Natural killer cell (primary cell): Measurements from ENCODE around the gene LRP3. TPM values are rescaled to one million over a fixed set of nuclear protein-coding genes. Genes with fewer than 3 reads are reported as not detected.
"Not testable (repeated sequence)": the region's sequence is repeated elsewhere in the genome, so short reads cannot be mapped to it uniquely, and the experiment has no call there.

Experiments
- ATAC-seq, 3 donors: fragments of 150-1000 bp in 2 of 3; fragments of 200-7000 bp in 1 of 3; cut with Tn5 transposase; 1 replicate in 1 of 3; 2 replicates in 2 of 3; pipeline ENCODE4 v1.10.0; 2021; ENCODE audit warnings: mild to moderate bottlenecking in 2 of 3, moderate library complexity in 2 of 3
- DNase-seq, 2 donors: peaks; one replicate each; pipeline versions ENCODE4 v3.0.0 to v3.0.0-alpha.2; 2013 to 2021; ENCODE audit warnings: mixed read lengths in 1 of 2
- H3K27ac ChIP-seq: one replicate; pipeline ENCODE4 v1.5.1; 2013; ENCODE audit warnings: mild to moderate bottlenecking, low read length
- H3K27me3 ChIP-seq: one replicate; pipeline ENCODE4 v1.6.1; 2013; ENCODE audit warnings: low read length; ENCODE audit not compliant: control insufficient read depth, insufficient read depth
- H3K36me3 ChIP-seq: one replicate; pipeline ENCODE4 v1.6.1; 2013; ENCODE audit warnings: low read length; ENCODE audit not compliant: control insufficient read depth, insufficient read depth
- H3K4me1 ChIP-seq: one replicate; pipeline ENCODE4 v1.6.1; 2013; ENCODE audit warnings: low read length; ENCODE audit not compliant: control insufficient read depth, insufficient read depth
- H3K4me3 ChIP-seq: one replicate; pipeline ENCODE4 v1.5.1; 2013; ENCODE audit warnings: low read length
- H3K9me3 ChIP-seq: one replicate; pipeline ENCODE4 v1.6.1; 2013; ENCODE audit warnings: low read length; ENCODE audit not compliant: control insufficient read depth, insufficient read depth
- H3K27ac Mint-ChIP-seq, 2 donors: one replicate each; pipeline ENCODE4 v1.8.0; 2022; ENCODE audit warnings: mild to moderate bottlenecking in 2 of 2, mixed read lengths in 2 of 2, moderate library complexity in 1 of 2
- H3K27me3 Mint-ChIP-seq, 2 donors: one replicate each; pipeline ENCODE4 v1.8.0; 2022; ENCODE audit warnings: low read depth in 2 of 2, mixed read lengths in 2 of 2
- H3K36me3 Mint-ChIP-seq: one replicate; pipeline ENCODE4 v1.8.0; 2022; ENCODE audit warnings: mixed read lengths
- H3K4me1 Mint-ChIP-seq, 2 donors: one replicate each; pipeline ENCODE4 v1.8.0; 2022; ENCODE audit warnings: mixed read lengths in 2 of 2
- H3K4me3 Mint-ChIP-seq: one replicate; pipeline ENCODE4 v1.8.0; 2022; ENCODE audit warnings: mild to moderate bottlenecking, moderate library complexity, mixed read lengths
- H3K9me3 Mint-ChIP-seq, 2 donors: one replicate each; pipeline ENCODE4 v1.8.0; 2022; ENCODE audit warnings: mixed read lengths in 2 of 2
- WGBS: methylation state at CpG from one replicate; pipeline ENCODE4 v1.1.7; 2013; ENCODE audit warnings: missing lambda C conversion rate; ENCODE audit not compliant: insufficient coverage; 5-methylcytosine and 5-hydroxymethylcytosine counted together
- intact Hi-C: fragments of 100-400 bp; cut with micrococcal nuclease; formaldehyde crosslinking; loops from one replicate; pipeline ENCODE4 v1.14.2; 2022
- total RNA-seq, 4 donors: library from RNA; stranded (reverse); fragments of 120-200 nt in 1 of 4; gene quantifications; one replicate each; pipeline versions ENCODE4 v1.2.3 to v1.2.4, GENCODE V29; 2013 to 2022
- TF ChIP-seq, protein P1 (sequence below): fragments of 200-600 bp; IDR thresholded peaks from one replicate; pipeline ENCODE4 v1.8.0; 2022; ENCODE audit warnings: antibody characterized with exemption

The LRP3 gene
- total RNA-seq, 3 donors from 2014 or later (not counting 1 experiment from before 2014, with no cell fraction given): 0.33 to 0.38 TPM; not detected in 1

DNA sequence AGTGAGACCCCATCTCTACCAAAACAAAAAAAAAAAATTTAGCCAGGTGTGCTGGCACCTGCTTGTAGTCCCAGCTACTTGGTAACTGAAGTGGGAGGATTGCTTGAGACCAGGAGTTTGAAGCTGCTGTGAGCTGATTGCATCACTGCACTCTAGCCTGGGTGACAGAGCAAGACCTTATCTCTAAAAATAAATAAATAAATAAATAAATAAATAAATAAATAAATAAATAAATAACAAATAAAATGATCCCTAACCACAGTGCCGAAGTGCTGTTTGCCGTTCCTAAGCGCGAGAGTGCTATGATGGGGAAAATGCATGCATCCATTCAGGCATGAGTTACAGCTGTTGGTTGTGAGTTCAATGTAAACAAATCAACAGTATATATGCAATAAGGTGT lies 35.0 kb upstream of the LRP3 start:
- Histone ChIP-seq H3K9me3 (no peaks in the 10 kb centered on the region), H3K36me3 (no peaks in the 10 kb centered on the region), H3K27me3 (no peaks in the 10 kb centered on the region), H3K4me3 (no peak overlapping the region), H3K27ac (no peak overlapping the region), H3K4me1 (peaks cover 45% of the 10 kb centered on the region)
- DNase-seq (no peak), ATAC-seq (no peak)
- Mint-ChIP-seq H3K9me3 (no peaks in the 10 kb centered on the region), H3K27ac (peak overlapping the region in 1 of 2 donors; percentile 86), H3K36me3 (no peaks in the 10 kb centered on the region), H3K4me3 (no peak overlapping the region), H3K27me3 (no peaks in the 10 kb centered on the region), H3K4me1 (peaks cover 35 to 44% of the 10 kb centered on the region in 2 donors)
- no CpG with 5 or more reads among the region's 4 CpGs for WGBS
- intact Hi-C loops: no loop called here
- TF ChIP-seq, protein P1, sequence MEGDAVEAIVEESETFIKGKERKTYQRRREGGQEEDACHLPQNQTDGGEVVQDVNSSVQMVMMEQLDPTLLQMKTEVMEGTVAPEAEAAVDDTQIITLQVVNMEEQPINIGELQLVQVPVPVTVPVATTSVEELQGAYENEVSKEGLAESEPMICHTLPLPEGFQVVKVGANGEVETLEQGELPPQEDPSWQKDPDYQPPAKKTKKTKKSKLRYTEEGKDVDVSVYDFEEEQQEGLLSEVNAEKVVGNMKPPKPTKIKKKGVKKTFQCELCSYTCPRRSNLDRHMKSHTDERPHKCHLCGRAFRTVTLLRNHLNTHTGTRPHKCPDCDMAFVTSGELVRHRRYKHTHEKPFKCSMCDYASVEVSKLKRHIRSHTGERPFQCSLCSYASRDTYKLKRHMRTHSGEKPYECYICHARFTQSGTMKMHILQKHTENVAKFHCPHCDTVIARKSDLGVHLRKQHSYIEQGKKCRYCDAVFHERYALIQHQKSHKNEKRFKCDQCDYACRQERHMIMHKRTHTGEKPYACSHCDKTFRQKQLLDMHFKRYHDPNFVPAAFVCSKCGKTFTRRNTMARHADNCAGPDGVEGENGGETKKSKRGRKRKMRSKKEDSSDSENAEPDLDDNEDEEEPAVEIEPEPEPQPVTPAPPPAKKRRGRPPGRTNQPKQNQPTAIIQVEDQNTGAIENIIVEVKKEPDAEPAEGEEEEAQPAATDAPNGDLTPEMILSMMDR: no peak

DNA sequence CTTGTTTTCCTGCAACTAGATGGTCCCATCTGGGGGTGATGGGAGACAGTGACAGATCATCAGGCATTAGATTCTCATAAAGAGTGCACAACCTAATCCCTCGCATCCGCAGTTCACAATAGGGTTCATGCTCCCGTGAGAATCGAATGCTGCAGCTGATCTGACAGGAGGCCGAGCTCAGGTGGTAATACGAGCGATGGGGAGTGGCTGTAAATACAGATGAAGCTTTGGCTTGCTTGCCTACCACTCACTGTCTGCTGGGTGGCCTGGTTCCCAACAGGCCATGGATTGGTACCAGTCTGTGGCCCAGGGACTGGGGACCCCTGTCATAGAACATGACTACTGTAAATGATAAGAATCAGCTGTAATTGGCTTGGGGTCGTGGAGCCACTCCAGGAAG lies 34.2 kb upstream of the LRP3 start:
- TF ChIP-seq, protein P1: no peak
- H3K27me3 Mint-ChIP-seq: no peaks in the 10 kb centered on the region
- Histone ChIP-seq H3K4me3 (no peak overlapping the region), H3K4me1 (peaks cover 45% of the 10 kb centered on the region), H3K9me3 (no peaks in the 10 kb centered on the region), H3K27ac (peak overlapping the region; percentile 54), H3K36me3 (no peaks in the 10 kb centered on the region), H3K27me3 (no peaks in the 10 kb centered on the region)
- ATAC-seq (no peak), DNase-seq (no peak)
- H3K27ac Mint-ChIP-seq: peak overlapping the region; percentile 84 to 86
- intact Hi-C loops: no loop called here
- no peaks in the 10 kb centered on the region for H3K9me3 Mint-ChIP-seq
- peaks cover 35 to 47% of the 10 kb centered on the region in 2 donors for H3K4me1 Mint-ChIP-seq
- H3K4me3 Mint-ChIP-seq: peak overlapping the region; percentile 68
- WGBS: 83% methylated on average over 8 of the region's 8 CpGs
- no peaks in the 10 kb centered on the region for H3K36me3 Mint-ChIP-seq

DNA sequence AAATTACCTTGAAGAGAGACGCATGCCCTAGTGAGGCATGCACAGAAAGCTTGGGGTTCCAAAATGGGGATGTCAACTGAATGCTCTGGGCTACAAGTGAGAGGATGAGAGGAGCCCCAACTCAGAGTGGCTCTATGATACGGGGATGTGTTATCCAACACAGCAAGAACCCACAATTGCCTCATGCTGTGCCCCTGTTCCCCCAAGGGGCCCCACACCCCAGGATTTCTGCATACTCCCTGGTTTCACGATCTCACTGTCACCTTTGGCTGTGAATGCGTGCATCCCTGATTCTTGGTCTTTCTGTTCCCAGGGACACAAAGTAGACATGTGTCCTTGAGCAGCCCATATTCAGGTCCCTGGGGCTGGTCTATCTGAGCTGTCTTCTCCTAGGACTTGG lies 32.9 kb upstream of the LRP3 start:
- no peaks in the 10 kb centered on the region for H3K36me3 Mint-ChIP-seq
- Histone ChIP-seq H3K27ac (peak overlapping the region; percentile 54), H3K36me3 (no peaks in the 10 kb centered on the region), H3K4me3 (no peak overlapping the region), H3K4me1 (peaks cover 45% of the 10 kb centered on the region), H3K27me3 (no peaks in the 10 kb centered on the region), H3K9me3 (no peaks in the 10 kb centered on the region)
- H3K27me3 Mint-ChIP-seq: no peaks in the 10 kb centered on the region
- H3K9me3 Mint-ChIP-seq: no peaks in the 10 kb centered on the region
- TF ChIP-seq, protein P1: no peak
- intact Hi-C loops: no loop called here
- DNase-seq: no peak
- H3K4me3 Mint-ChIP-seq: no peak overlapping the region
- 77% methylated on average over 4 of the region's 4 CpGs for WGBS
- ATAC-seq: no peak
- peak overlapping the region; percentile 84 to 86 for H3K27ac Mint-ChIP-seq
- H3K4me1 Mint-ChIP-seq: peaks cover 35 to 49% of the 10 kb centered on the region in 2 donors

DNA sequence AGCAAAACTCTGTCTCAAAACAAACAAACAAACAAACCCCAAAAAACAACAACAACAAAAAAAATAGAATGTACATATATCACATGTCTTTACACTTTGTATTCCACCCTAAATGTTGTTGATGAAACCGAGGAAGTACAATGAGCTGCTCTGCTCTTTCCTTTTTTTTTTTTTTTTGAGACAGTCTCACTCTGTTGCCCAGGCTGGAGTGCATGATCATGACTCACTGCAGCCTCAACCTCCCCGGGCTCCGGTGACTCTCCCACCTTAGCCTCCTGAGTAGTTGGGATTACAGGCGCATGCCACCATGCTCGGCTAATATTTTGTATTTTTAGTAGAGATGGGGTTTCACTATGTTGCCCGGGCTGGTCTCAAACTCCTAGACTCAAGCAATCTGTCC lies 30.6 kb upstream of the LRP3 start:
- no peak for ATAC-seq
- WGBS: 90% methylated on average over 5 of the region's 6 CpGs

DNA sequence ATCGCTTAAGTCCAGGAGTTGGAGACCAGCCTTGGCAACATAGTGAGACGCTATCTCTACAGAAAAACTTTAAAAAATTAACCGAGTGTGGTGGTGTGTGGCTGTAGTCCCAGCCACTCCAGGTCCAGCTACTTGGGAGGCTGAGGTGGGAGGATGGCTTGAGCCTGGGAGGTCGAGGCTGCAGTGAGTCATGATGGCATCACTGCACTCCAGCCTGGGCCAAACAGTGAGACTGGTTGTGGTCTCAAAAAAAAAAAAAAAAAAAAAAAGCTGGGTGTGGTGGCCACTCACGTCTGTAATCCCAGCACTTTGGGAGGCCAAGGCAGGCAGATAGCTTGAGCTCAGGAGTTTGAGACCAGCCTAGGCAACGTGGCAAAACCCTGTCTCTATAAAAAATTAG lies 28.1 kb upstream of the LRP3 start:
- H3K36me3 ChIP-seq, H3K36me3 Mint-ChIP-seq, intact Hi-C loops, H3K9me3 ChIP-seq, H3K27me3 ChIP-seq, H3K4me1 ChIP-seq, DNase-seq, ATAC-seq, H3K27me3 Mint-ChIP-seq, H3K4me3 ChIP-seq, H3K9me3 Mint-ChIP-seq, H3K27ac ChIP-seq, H3K27ac Mint-ChIP-seq, H3K4me3 Mint-ChIP-seq: not testable (repeated sequence)
- H3K4me1 Mint-ChIP-seq: peaks cover 22 to 29% of the 10 kb centered on the region in 2 donors
- WGBS: 77% methylated on average over 5 of the region's 6 CpGs

More for the DNA sequence above, 30.6 kb upstream of the LRP3 start:
- TF ChIP-seq, protein P1: no peak
- Histone ChIP-seq H3K27me3 (no peaks in the 10 kb centered on the region), H3K9me3 (no peaks in the 10 kb centered on the region), H3K27ac (no peak overlapping the region), H3K36me3 (no peaks in the 10 kb centered on the region), H3K4me3 (no peak overlapping the region), H3K4me1 (peaks cover 35% of the 10 kb centered on the region)
- Mint-ChIP-seq H3K27ac (no peak overlapping the region), H3K36me3 (no peaks in the 10 kb centered on the region), H3K9me3 (peaks cover 0 to 4% of the 10 kb centered on the region in 2 donors), H3K4me1 (peaks cover 28 to 44% of the 10 kb centered on the region in 2 donors), H3K27me3 (no peaks in the 10 kb centered on the region), H3K4me3 (no peak overlapping the region)
- DNase-seq: no peak
- intact Hi-C loops: no loop called here
